ENCODE data around the gene IDUA. TPM values are rescaled to one million over a fixed set of nuclear protein-coding genes. Genes with fewer than 3 reads are reported as not detected.

Gene IDUA
- total and polyA plus RNA-seq, 4 donors = 7.5 to 66.5 (median 21.6) TPM

DNA sequence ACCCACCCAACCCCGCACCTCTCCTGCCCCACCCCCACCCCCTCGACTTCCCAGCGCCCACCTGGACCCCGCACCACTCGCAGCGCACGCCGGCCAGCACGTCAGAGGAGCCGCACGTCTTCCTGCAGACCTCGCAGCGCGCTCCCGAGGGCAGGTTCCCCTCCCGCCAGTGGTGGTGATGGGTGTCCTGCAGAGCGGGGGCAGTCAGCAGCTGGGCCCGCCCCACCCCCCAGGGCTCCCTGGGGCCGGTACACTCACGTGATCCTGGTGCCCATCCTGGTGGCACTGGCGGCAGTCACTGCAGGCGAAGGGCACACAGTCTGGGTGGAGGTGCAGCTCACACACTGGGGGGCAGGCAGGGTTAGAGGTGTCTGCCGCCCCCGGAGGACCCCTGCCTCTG is 18.6 kb upstream of the IDUA start:
- Histone ChIP-seq H3K4me1 (ENCODE audit: control insufficient read depth in 5 of 5, insufficient read depth in 5 of 5, low read length in 5 of 5) (peaks cover 3 to 15% (median 5%) of the 10 kb centered on the region in 5 donors), H3K27ac (ENCODE audit: low read depth in 1 of 2, low read length in 1 of 2) (no peak overlapping the region), H3K27me3 (ENCODE audit: control insufficient read depth in 3 of 3, insufficient read depth in 3 of 3, low read length in 2 of 3) (peaks cover 0 to 9% (median 0%) of the 10 kb centered on the region in 3 donors), H3K9me3 (ENCODE audit: control insufficient read depth in 4 of 4, insufficient read depth in 3 of 4, low read length in 3 of 4) (no peaks in the 10 kb centered on the region), H3K9ac (ENCODE audit: insufficient read depth in 1 of 2, low read length in 2 of 2) (no peak overlapping the region), H3K36me3 (ENCODE audit: control insufficient read depth in 4 of 4, insufficient read depth in 4 of 4, low read length in 4 of 4) (peaks cover 0 to 36% (median 0%) of the 10 kb centered on the region in 4 donors), H3K4me3 (no peak overlapping the region)
- ATAC-seq (ENCODE audit: insufficient read depth, low FRiP score) (no peak), DNase-seq (no peak)
- TF ChIP-seq, protein P1, sequence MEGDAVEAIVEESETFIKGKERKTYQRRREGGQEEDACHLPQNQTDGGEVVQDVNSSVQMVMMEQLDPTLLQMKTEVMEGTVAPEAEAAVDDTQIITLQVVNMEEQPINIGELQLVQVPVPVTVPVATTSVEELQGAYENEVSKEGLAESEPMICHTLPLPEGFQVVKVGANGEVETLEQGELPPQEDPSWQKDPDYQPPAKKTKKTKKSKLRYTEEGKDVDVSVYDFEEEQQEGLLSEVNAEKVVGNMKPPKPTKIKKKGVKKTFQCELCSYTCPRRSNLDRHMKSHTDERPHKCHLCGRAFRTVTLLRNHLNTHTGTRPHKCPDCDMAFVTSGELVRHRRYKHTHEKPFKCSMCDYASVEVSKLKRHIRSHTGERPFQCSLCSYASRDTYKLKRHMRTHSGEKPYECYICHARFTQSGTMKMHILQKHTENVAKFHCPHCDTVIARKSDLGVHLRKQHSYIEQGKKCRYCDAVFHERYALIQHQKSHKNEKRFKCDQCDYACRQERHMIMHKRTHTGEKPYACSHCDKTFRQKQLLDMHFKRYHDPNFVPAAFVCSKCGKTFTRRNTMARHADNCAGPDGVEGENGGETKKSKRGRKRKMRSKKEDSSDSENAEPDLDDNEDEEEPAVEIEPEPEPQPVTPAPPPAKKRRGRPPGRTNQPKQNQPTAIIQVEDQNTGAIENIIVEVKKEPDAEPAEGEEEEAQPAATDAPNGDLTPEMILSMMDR (IDR thresholded peaks at IDR 0.05; ENCODE audit: control extremely low read depth, extremely low read depth) = no peak
- 33 to 44% methylated on average over 18 to 24 of the region's 24 CpGs for WGBS, 2 donors

DNA sequence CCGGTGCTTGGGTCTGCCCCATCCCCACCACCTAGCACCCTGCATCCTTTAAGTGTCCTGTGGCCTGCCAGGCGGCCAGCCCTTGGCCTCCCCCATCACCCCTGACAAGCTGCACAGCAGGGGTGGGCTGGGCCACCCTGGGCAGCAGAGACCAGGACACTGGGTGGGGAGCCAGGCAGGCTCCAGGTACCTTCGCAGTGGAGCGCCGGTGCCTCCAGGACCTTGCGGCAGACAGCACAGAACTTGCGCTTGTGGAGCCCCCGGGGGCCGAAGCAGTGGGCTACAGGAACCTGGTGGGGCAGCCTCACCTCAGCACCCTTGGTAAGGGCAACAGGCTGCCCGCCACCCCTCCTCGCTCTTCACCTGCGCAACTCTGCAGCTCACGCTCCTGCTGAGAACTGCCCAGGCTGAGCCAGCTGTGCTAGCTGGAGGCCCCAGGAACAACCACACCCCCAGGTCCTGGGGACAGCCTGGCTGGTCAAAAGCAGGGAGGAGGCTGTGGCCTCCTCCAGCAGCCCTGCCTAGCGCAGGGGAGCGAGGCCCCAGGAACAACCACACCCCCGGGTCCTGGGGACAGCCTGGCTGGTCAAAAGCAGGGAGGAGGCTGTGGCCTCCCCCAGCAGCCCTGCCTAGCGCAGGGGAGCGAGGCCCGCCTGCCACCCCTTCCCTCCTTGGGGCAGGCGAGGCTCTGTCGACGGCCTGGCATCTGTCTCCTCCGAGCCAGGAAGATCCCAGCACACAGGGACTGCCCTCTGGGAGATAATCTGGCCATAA is 18.0 kb upstream of the IDUA start:
- H3K4me1 ChIP-seq (ENCODE audit: control insufficient read depth in 5 of 5, insufficient read depth in 5 of 5, low read length in 5 of 5) = peaks cover 3 to 16% (median 5%) of the 10 kb centered on the region in 5 donors
- DNase-seq (no peak), ATAC-seq (ENCODE audit: insufficient read depth, low FRiP score) (no peak)
- TF ChIP-seq, protein P1 (IDR thresholded peaks at IDR 0.05; ENCODE audit: control extremely low read depth, extremely low read depth) = no peak
- no peaks in the 10 kb centered on the region for H3K9me3 ChIP-seq (ENCODE audit: control insufficient read depth in 4 of 4, insufficient read depth in 3 of 4, low read length in 3 of 4)
- H3K36me3 ChIP-seq (ENCODE audit: control insufficient read depth in 4 of 4, insufficient read depth in 4 of 4, low read length in 4 of 4) = peaks cover 0 to 33% (median 0%) of the 10 kb centered on the region in 4 donors
- WGBS, 2 donors = 91% methylated on average over 23 of the region's 23 CpGs
- H3K9ac ChIP-seq (ENCODE audit: insufficient read depth in 1 of 2, low read length in 2 of 2) = no peak overlapping the region
- H3K4me3 ChIP-seq = no peak overlapping the region
- H3K27me3 ChIP-seq (ENCODE audit: control insufficient read depth in 3 of 3, insufficient read depth in 3 of 3, low read length in 2 of 3) = peaks cover 0 to 9% (median 0%) of the 10 kb centered on the region in 3 donors
- H3K27ac ChIP-seq (ENCODE audit: low read depth in 1 of 2, low read length in 1 of 2) = no peak overlapping the region

DNA sequence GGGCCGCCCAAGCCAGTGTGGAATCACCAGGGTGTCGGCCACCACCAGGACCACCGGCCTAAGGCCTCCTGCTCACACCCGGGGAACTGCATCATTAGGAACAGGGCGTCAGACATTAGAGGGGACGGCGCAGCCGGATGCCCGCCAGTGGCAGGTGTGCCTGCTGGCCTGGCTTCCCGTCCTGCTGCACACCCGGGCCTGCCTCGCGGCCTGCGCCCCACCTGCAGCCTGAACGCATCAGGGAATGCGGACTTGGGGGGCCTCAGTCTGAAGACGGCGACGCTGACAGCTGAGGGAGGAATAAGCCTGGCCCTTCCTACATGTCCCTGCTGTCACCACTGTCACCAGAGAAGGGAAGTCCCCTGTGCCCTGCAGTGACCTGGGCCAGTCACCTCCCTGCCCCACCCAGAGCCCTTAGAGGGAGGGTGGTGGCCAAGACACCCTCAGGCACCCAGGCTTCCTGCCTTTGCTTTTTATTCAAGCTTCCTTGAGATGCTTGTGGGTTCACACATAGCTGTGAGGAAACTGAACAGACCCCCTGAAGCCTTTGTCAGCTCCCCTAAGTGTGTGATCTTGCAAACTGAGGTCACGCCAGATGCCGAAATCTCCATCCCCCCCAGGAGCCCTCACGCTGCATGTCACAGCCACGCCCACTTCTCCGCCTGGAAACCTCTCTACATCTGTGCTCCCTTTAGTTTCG is 16.6 kb upstream of the IDUA start:
- H3K4me3 ChIP-seq = no peak overlapping the region
- H3K4me1 ChIP-seq (ENCODE audit: control insufficient read depth in 5 of 5, insufficient read depth in 5 of 5, low read length in 5 of 5) = peaks cover 3 to 18% (median 5%) of the 10 kb centered on the region in 5 donors
- H3K27ac ChIP-seq (ENCODE audit: low read depth in 1 of 2, low read length in 1 of 2) = no peak overlapping the region
- DNase-seq (no peak), ATAC-seq (ENCODE audit: insufficient read depth, low FRiP score) (no peak)
- no peak overlapping the region for H3K9ac ChIP-seq (ENCODE audit: insufficient read depth in 1 of 2, low read length in 2 of 2)
- peaks cover 0 to 21% (median 0%) of the 10 kb centered on the region in 4 donors for H3K36me3 ChIP-seq (ENCODE audit: control insufficient read depth in 4 of 4, insufficient read depth in 4 of 4, low read length in 4 of 4)
- TF ChIP-seq, protein P1 (IDR thresholded peaks at IDR 0.05; ENCODE audit: control extremely low read depth, extremely low read depth) = no peak
- H3K27me3 ChIP-seq (ENCODE audit: control insufficient read depth in 3 of 3, insufficient read depth in 3 of 3, low read length in 2 of 3) = peaks cover 0 to 9% (median 0%) of the 10 kb centered on the region in 3 donors
- H3K9me3 ChIP-seq (ENCODE audit: control insufficient read depth in 4 of 4, insufficient read depth in 3 of 4, low read length in 3 of 4) = no peaks in the 10 kb centered on the region
- WGBS, 2 donors = 91 to 95% methylated on average over 23 to 25 of the region's 25 CpGs

Data from lung (tissue), 12 donors.